AG04449 (cell line): ENCODE measurements around the gene CCDC85A.

Experiments
- CTCF ChIA-PET: fragments of 350-600 bp; formaldehyde crosslinking; extraction: SDS; loops from one replicate; lab custom pipeline; 2021; ENCODE audit warnings: antibody characterized with exemption; lab: Yijun Ruan, JAX
- POLR2A ChIA-PET: fragments of 400-600, 350-600 bp; formaldehyde crosslinking; extraction: SDS; loops from one replicate; lab custom pipeline; 2020; ENCODE audit warnings: antibody characterized with exemption, inconsistent platforms; lab: Yijun Ruan, JAX
- DNase-seq: peaks from one replicate; pipeline ENCODE4 v3.0.0-alpha.2; 2010; ENCODE audit warnings: low read depth, low spot score
- H3K4me3 ChIP-seq: 2 replicates; pipeline ENCODE4 v1.5.1; 2011; ENCODE audit warnings: low read depth, mild to moderate bottlenecking, control low read depth, low read length
- TF ChIP-seq, protein P1 (sequence below): IDR thresholded peaks from one replicate; pipeline ENCODE4 v1.5.1; 2011; ENCODE audit warnings: mild to moderate bottlenecking, moderate library complexity, low read length, control low read depth, inconsistent platforms; ENCODE audit not compliant: insufficient read depth; ENCODE audit errors: missing control alignments

The CCDC85A gene

DNA sequence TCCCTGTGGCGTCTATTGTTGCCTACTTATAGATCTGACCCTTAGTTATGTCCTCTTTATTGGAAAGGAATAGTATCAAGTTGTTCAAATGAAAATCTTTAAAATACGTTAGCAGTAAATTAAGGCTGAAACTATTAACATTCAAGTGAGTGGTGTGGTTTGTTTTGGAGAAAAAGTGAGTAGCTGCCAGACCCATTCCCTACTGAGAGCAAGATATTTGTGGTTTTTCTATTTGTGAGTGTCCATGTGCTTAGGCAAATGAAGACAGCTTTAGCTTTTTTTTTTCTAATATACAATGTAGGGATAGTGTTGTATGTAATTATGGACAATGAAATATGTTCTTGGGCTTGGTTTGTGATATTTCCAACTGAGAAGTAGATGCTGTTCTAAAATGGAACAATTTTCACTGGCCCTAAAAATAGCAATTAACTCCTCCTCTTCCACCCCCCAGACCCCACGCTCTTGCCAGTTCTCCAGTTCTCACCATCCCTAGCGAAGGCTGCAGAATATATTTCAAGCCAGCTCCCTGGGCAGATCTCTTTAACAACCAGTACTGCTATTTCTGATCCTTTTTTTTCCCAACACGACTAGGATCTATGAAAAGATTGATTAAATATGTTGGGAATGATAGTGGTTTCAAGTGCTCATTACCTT, 83.1 kb downstream of the CCDC85A start:
- TF ChIP-seq, protein P1, sequence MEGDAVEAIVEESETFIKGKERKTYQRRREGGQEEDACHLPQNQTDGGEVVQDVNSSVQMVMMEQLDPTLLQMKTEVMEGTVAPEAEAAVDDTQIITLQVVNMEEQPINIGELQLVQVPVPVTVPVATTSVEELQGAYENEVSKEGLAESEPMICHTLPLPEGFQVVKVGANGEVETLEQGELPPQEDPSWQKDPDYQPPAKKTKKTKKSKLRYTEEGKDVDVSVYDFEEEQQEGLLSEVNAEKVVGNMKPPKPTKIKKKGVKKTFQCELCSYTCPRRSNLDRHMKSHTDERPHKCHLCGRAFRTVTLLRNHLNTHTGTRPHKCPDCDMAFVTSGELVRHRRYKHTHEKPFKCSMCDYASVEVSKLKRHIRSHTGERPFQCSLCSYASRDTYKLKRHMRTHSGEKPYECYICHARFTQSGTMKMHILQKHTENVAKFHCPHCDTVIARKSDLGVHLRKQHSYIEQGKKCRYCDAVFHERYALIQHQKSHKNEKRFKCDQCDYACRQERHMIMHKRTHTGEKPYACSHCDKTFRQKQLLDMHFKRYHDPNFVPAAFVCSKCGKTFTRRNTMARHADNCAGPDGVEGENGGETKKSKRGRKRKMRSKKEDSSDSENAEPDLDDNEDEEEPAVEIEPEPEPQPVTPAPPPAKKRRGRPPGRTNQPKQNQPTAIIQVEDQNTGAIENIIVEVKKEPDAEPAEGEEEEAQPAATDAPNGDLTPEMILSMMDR: no peak
- H3K4me3 ChIP-seq: no peak overlapping the region
- DNase-seq: no peak
- ChIA-PET POLR2A (no interaction called here), CTCF (no interaction called here)

DNA sequence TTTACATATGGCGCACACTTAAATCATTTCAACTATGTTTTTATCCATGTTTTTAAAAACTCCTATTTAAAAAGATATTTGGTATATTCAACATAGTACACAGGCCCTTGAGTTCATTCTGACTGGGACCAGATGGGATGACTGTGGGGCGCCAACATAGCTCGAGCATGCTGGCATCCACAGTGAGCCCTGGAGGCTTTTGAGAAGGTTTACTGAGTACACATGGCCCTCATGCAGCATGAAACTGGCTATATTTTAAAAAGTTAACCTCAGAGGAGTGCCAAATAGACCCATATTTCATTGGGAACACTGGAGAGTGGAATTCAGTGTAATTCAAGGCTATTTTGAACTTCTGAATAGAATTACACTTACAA, 83.6 kb downstream of the CCDC85A start:
- TF ChIP-seq, protein P1: no peak
- DNase-seq: no peak
- ChIA-PET POLR2A (no interaction called here), CTCF (no interaction called here)
- no peak overlapping the region for H3K4me3 ChIP-seq

DNA sequence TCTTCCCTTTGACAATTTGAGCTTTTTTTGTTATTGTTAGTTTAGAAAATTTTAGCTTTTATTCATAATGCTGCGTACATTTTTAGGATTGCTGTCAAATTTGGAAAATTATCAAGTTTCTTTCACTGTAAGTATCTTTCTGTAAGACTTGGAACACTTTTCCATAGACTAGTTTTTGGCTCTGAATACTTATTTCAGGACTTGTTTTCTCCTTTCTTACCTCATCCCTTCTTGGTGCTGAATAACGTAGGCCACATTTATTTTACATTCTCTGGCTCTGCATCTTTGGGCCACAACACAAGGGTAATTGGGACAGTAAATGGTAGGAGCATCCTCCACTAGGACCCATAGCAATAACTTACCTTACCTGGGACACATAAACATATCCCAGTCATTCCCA, 85.1 kb downstream of the CCDC85A start:
- TF ChIP-seq, protein P1: no peak
- DNase-seq: no peak
- H3K4me3 ChIP-seq: no peak overlapping the region
- POLR2A ChIA-PET: no interaction called here
- CTCF ChIA-PET: no interaction called here

DNA sequence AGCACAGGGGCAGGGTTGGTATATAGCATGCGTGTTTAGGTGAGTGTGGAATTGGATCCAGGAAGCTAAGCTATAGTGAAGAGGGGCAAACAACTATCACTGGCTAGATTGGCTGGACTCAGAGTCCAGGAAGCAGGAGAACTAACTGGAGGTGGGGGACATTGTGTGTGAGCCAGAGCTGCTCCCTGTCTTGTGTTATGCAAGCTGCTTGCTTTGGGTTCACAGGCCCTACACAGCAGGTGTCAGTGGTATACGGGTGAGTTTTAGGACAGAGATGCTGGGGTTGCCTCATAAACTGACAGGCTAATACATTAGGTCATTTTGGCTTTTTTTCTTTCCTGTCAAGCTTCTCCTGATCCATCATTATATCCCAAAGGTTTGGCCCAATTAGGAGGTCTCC, 87.5 kb downstream of the CCDC85A start:
- DNase-seq: no peak
- ChIA-PET POLR2A (no interaction called here), CTCF (no interaction called here)
- TF ChIP-seq, protein P1: no peak
- no peak overlapping the region for H3K4me3 ChIP-seq

DNA sequence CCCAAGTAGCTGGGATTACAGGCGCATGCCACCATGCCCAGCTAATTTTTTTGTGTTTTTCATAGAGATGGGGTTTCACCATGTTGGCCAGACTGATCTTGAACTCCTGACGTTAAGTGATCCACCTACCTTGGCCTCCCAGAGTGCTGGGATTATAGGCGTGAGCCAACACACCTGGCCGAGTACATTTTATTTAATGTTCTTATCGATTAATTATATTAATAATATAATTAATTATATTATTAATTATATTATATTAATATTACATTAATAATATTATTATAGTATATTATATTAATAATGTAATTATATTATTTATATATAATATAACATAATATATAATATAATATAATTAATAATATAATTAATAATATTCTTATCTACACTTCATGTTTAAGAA, 101.4 kb downstream of the CCDC85A start:
- no peak overlapping the region for H3K4me3 ChIP-seq
- POLR2A ChIA-PET: no interaction called here
- CTCF ChIA-PET: no interaction called here
- TF ChIP-seq, protein P1: no peak
- DNase-seq: no peak

DNA sequence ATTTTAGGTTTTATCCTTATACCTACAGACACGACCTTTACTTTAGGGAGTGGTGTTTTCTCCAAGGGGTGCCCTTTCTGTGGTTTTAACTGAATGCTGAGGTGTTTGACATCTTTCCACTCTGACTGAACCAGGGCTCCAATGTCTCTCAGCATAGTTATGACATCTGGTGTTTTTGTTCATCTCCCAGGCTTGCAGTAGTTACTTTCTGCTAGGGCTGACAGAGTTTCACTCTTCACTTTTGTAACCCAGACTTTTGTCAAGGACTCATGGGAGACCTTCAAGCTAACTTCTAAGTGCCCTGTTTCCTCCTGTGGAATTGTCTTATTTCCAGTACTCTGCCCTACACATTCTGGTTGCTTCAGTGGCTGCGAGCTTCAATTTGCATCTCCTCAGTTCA, 103.1 kb downstream of the CCDC85A start:
- no peak for DNase-seq
- H3K4me3 ChIP-seq: no peak overlapping the region
- TF ChIP-seq, protein P1: no peak
- ChIA-PET CTCF (interaction anchor here (1.1 kb wide), 1 partner anchor 95 kb away, joined by 3 read pairs; no protein-coding TSS in a partner anchor), POLR2A (no interaction called here)
